Duodenal mucosa (tissue), 2 donors: ENCODE data around the gene CDKN2AIPNL.

Experiments used
- H3K27ac ChIP-seq: one replicate; pipeline ENCODE4 v1.7.0; 2013; ENCODE audit warnings: low read depth, low read length
- H3K27me3 ChIP-seq, 2 donors: one replicate each; pipeline ENCODE4 v1.7.0; 2013; ENCODE audit warnings: low read length in 2 of 2, control low read depth in 1 of 2; ENCODE audit not compliant: insufficient read depth in 2 of 2, control insufficient read depth in 1 of 2
- H3K36me3 ChIP-seq, 2 donors: one replicate each; pipeline ENCODE4 v1.7.0; 2013; ENCODE audit warnings: low read length in 2 of 2, control low read depth in 1 of 2; ENCODE audit not compliant: insufficient read depth in 2 of 2, control insufficient read depth in 1 of 2
- H3K4me1 ChIP-seq, 2 donors: one replicate each; pipeline ENCODE4 v1.7.0; 2013; ENCODE audit warnings: low read length in 2 of 2, control low read depth in 1 of 2; ENCODE audit not compliant: insufficient read depth in 2 of 2, control insufficient read depth in 1 of 2
- H3K4me3 ChIP-seq, 2 donors: one replicate each; pipeline ENCODE4 v1.7.0; 2013; ENCODE audit warnings: low read length in 2 of 2, low read depth in 1 of 2
- H3K9ac ChIP-seq, 2 donors: one replicate each; pipeline ENCODE4 v1.7.0; 2013; ENCODE audit warnings: low read length in 2 of 2, low read depth in 1 of 2
- H3K9me3 ChIP-seq, 2 donors: one replicate each; pipeline ENCODE4 v1.7.0; 2013; ENCODE audit warnings: low read length in 2 of 2, control low read depth in 1 of 2; ENCODE audit not compliant: control insufficient read depth in 1 of 2

CDKN2AIPNL gene

DNA sequence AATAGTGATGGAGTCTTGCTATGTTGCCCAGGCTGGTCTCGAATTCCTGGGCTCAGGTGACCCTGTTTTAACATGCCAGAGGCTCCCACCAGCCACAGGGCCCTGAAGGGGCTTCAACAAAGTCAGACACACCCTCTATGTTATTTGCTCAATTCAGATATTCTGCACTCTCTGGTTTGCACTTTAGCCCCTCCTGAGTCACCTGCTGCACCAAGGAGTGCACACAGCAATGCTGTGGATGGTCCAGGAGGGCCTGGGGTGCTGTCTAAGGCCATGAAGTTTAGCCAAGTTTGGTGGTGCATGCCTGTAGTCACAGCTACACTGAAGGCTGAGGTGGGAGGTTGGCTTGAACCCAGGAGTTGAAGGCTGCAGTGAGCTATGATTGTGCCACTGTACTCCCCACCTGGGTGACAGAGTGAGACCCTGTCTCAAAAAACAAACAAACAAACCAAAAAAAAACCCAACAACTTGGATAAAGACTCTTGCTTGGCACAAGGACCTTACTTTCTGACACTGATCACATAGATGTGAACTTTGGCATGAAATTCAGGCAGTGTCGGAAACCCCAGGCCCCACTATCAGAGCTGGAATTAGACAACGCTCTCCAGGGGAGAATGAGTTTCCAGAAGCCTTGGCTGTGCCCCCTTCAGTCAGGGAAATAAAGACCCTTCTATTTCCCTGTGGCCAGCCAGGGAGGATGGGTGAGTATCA lies 39.7 kb upstream of the CDKN2AIPNL start:
- Histone ChIP-seq H3K9ac (no peak overlapping the region), H3K9me3 (no peaks in the 10 kb centered on the region), H3K27me3 (no peaks in the 10 kb centered on the region), H3K4me3 (no peak overlapping the region), H3K27ac (no peak overlapping the region), H3K36me3 (no peaks in the 10 kb centered on the region), H3K4me1 (peaks cover 20 to 23% of the 10 kb centered on the region in 2 donors)

DNA sequence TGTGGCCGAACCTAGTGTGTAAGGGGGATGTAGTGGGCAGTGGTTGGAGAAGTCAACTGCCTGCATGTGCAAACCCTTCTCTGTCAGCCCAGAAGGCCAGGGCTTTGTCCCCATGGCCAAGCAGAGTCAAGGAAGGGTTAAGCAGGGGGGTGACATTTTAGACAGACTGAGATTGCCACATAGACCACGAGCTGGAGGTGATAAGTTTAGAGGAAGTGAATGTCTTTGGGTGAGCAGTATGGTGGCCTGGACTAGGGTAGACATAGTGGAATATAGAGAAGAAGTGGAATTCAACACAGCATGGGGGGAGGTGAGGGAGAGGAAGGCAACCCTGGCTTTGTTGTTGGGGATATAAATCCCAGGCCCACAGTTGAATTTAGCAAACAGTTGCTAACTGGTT lies 38.7 kb upstream of the CDKN2AIPNL start:
- H3K4me1 ChIP-seq = peaks cover 20 to 29% of the 10 kb centered on the region in 2 donors
- no peaks in the 10 kb centered on the region for H3K9me3 ChIP-seq
- H3K36me3 ChIP-seq = no peaks in the 10 kb centered on the region
- no peak overlapping the region for H3K27ac ChIP-seq
- H3K9ac ChIP-seq = no peak overlapping the region
- H3K4me3 ChIP-seq = no peak overlapping the region
- no peaks in the 10 kb centered on the region for H3K27me3 ChIP-seq

DNA sequence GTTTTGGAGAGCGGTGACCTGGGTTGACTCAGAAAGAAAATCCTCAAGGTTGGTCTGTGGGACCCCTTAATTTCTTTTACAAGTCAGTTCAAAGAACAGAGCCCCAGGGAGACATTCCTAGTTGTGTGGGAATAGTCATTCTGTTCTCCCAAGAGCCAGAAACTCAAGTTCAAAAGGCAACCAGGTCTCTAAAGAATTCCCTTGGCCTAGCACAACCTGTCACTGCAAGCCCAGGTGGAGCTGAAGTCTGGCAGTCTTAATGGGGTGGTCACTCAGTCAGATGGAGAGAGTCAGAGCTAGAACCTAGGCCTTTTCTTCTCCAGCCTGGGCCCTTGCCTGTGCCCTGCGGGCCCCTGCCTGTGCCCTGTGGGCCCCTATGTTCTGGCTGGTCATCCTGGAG lies 37.5 kb upstream of the CDKN2AIPNL start:
- Histone ChIP-seq H3K4me1 (peaks cover 27 to 38% of the 10 kb centered on the region in 2 donors), H3K4me3 (no peak overlapping the region), H3K27ac (no peak overlapping the region), H3K9ac (no peak overlapping the region), H3K27me3 (no peaks in the 10 kb centered on the region), H3K9me3 (no peaks in the 10 kb centered on the region), H3K36me3 (no peaks in the 10 kb centered on the region)

DNA sequence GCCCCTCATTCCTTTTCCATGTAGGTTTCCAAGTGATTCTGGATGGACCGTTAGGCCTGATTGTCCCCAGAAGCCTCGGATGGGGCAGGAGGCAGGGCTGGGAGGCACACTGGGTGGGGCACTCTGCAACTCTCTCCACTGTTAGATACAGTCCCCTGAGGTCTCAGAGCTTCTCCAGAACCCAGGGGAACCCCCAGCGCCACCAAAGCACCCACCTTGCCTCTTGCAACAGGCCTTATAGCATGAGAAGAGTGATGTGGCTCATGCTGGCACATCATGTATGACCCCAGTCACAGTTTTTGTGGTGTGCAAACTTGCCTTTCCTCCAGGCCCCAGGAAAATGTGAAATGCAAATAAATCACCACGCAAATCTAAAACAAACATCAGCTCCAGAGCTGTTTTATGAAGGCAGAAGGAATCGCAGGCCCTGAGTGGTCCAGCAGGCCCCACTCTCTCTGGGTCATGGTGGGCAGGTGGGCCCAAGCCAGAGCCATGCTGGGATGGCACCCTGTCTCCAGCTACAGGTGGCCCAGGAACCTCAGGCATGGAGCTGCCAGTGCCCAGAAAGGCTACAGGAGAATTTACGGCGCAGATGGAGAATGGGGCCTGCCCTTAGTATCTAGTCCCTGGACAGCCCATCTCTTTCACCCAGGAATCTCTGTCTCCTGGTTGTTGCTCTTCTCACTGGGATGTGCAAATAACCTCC lies 36.3 kb upstream of the CDKN2AIPNL start:
- no peaks in the 10 kb centered on the region for H3K9me3 ChIP-seq
- no peak overlapping the region for H3K9ac ChIP-seq
- peaks cover 30 to 40% of the 10 kb centered on the region in 2 donors for H3K4me1 ChIP-seq
- no peaks in the 10 kb centered on the region for H3K27me3 ChIP-seq
- no peak overlapping the region for H3K4me3 ChIP-seq
- no peaks in the 10 kb centered on the region for H3K36me3 ChIP-seq
- no peak overlapping the region for H3K27ac ChIP-seq

DNA sequence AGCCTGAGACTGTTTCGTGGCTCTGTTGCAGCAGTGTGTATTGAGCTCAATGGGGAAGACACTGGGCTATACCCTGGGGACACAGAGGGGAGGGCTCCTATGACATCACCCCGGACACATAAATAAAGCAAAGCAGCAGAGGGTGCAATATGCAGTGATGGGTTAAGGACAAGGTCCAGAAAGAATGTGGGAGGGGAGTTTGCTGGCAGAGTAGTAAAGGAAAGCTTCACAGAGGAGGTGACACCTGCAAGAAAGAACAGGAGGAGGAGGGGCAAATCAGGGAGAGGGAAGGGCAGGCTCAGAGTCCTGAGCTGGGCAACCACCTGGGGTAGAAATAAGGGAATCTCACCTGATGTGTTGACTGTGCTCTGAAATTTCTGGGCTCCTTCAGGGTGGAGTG lies 35.3 kb upstream of the CDKN2AIPNL start:
- Histone ChIP-seq H3K4me1 (peaks cover 30 to 36% of the 10 kb centered on the region in 2 donors), H3K27me3 (no peaks in the 10 kb centered on the region), H3K4me3 (no peak overlapping the region), H3K9me3 (no peaks in the 10 kb centered on the region), H3K9ac (no peak overlapping the region), H3K27ac (no peak overlapping the region), H3K36me3 (no peaks in the 10 kb centered on the region)

DNA sequence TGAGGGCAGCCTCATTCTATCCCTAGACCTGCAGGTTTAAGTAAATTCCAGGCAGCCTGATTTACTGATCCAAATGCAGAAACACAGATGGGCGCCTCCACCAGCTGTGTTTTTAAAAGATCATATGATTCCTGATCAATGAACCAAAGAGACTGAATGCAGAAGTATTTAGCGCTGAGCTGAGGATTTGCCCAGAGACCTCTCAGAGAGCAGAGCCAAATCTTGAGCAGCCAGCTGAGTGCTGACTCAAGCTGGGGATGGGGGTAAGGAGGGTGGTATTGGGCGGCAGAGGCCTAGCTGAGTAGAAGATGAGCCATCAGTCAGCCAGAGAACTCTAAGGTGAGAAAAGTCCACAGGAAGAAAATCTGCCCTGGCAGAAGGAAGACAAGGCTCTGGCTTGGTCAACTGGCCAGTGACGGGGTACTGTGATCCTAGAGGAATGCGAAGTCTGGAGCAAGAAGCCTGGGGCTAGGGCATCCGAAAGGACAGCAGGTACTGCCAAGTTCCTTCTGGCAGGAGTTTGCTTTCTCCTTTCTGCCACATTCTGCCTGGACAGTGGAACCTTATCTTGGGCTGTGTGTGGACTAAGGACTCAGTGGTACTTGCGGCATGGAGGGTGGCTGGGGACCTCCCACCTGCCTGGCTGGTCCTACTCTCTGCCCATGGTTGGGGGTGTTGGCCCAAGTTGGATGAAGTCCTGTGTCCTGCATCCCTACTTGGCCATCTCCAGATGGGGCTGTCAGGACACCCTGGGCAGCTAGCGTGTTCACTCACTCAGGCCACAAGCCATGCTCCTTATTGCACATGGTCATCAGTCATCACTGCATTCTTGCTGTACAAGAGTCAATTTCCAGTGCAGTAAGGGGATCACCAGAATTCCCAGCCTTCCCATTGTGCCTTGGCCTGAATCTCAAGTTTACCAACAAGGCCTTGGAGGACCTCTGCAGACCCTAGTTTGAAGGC lies 34.5 kb upstream of the CDKN2AIPNL start:
- Histone ChIP-seq H3K27me3 (no peaks in the 10 kb centered on the region), H3K9me3 (no peaks in the 10 kb centered on the region), H3K4me3 (no peak overlapping the region), H3K4me1 (peaks cover 24 to 28% of the 10 kb centered on the region in 2 donors), H3K27ac (no peak overlapping the region), H3K9ac (no peak overlapping the region), H3K36me3 (no peaks in the 10 kb centered on the region)

DNA sequence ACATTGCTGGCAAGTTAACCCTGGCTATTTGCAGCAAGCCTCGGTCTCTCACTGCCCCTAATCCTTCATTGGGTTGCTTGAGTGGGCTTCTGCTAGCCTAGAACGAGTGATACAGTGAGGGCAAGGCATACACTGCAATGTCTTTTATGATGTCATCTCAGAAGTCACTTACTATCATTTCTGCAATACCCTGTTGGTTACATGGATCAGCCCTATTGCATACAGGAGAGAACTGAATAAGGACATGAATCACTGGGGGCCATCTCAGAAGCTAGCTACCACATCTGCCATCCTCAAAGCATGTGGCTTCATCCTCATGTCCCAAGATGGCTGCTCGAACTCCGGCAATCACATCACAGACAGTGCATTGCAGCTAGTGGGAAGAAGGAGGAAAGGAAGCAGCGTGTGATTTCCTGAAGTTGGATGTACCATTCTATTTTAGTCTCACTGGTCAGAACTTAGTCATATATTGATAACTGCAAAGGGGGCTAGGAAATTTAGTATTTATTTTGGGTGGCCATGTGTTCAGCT lies 33.3 kb upstream of the CDKN2AIPNL start:
- Histone ChIP-seq H3K36me3 (no peaks in the 10 kb centered on the region), H3K9ac (no peak overlapping the region), H3K4me1 (peaks cover 19 to 28% of the 10 kb centered on the region in 2 donors), H3K9me3 (no peaks in the 10 kb centered on the region), H3K27me3 (no peaks in the 10 kb centered on the region), H3K4me3 (no peak overlapping the region), H3K27ac (no peak overlapping the region)

DNA sequence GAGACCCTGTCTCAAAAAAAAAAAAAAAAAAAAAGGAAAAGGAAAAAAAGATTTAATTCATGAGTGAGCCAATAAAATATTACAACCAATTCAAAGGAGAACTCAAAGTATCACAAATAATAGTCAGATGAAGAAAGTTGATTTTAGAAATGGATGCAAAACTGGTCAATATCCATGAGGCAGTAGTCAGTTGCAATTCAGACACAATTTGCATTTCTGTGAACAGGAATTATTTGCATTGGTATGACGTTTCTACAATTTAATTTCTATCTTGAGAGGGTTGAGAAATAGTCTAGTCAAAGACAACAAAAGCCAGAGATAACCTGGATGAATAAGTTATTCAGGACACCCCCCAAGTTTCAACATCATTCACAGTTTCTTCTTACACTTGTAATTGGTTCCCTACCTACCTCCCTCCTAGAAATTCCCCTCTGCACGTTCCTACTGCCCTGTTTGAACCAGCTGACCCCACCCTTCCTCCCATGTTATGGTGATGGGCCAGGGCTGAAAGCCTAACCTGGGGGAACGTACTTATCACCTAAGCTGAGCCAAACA lies 28.6 kb upstream of the CDKN2AIPNL start:
- Histone ChIP-seq H3K4me1 (peaks cover 48 to 54% of the 10 kb centered on the region in 2 donors), H3K27ac (no peak overlapping the region), H3K4me3 (no peak overlapping the region), H3K9me3 (no peaks in the 10 kb centered on the region), H3K9ac (no peak overlapping the region), H3K36me3 (no peaks in the 10 kb centered on the region), H3K27me3 (no peaks in the 10 kb centered on the region)

DNA sequence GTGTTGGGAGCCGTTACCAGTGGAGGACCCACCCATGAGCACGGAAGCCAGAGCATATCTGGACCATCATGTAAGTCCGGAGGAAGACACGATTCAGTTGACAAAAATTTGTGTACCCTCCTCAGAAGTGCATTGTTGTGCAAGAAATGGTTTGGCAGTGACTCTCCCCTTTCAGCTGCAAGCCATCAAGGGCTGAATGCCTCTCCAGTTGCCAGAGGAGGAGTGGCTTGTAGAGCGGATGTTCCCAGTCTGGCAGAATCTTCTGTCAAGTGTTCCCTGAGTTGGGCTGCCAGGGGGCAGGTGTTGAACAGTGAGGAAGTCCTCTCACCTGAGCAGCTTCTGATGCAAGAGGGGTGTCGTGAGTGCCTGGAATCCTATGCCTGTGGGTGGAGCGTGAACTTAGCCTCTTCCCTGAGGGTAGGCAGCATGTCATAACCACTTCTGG lies 27.6 kb upstream of the CDKN2AIPNL start:
- peak overlapping the region in 1 of 2 donors; percentile 6 for H3K9ac ChIP-seq
- no peak overlapping the region for H3K4me3 ChIP-seq
- no peaks in the 10 kb centered on the region for H3K9me3 ChIP-seq
- H3K27ac ChIP-seq = no peak overlapping the region
- no peaks in the 10 kb centered on the region for H3K27me3 ChIP-seq
- peaks cover 44 to 49% of the 10 kb centered on the region in 2 donors for H3K4me1 ChIP-seq
- H3K36me3 ChIP-seq = no peaks in the 10 kb centered on the region
